Activated naive CD8-positive, alpha-beta T cell treated with anti-CD3 and anti-CD28 coated beads, Interleukin-2, amount 10 ng/mL, durations not matched to agents 7 days and 5 days (primary cell): ENCODE results near the gene GPR21. TPM values are rescaled to one million over a fixed set of nuclear protein-coding genes. Genes with fewer than 3 reads are reported as not detected.

Source experiments
- ATAC-seq: fragments of 150-1000 bp; cut with Tn5 transposase; one replicate; pipeline ENCODE4 v1.10.0; 2021; ENCODE audit warnings: low read depth, moderate library complexity
- POLR2A ChIA-PET: fragments of 350-600 bp; sonication (Branson Sonifier 250); formaldehyde crosslinking; loops from one replicate; lab custom pipeline; 2021; ENCODE audit warnings: antibody characterized with exemption; lab: Charles Lee
- DNase-seq: peaks from one replicate; pipeline ENCODE4 v3.0.0; 2021
- H3K27ac Mint-ChIP-seq: one replicate; pipeline ENCODE4 v1.8.0; 2022; ENCODE audit warnings: mild to moderate bottlenecking, mixed read lengths
- H3K27me3 Mint-ChIP-seq: one replicate; pipeline ENCODE4 v1.8.0; 2022; ENCODE audit warnings: mild to moderate bottlenecking, moderate library complexity, mixed read lengths
- H3K36me3 Mint-ChIP-seq: one replicate; pipeline ENCODE4 v1.8.0; 2021; ENCODE audit warnings: mild to moderate bottlenecking, mixed read lengths
- H3K4me1 Mint-ChIP-seq: one replicate; pipeline ENCODE4 v1.8.0; 2021; ENCODE audit warnings: mixed read lengths
- H3K4me3 Mint-ChIP-seq: one replicate; pipeline ENCODE4 v1.8.0; 2022; ENCODE audit warnings: mild to moderate bottlenecking, moderate library complexity, mixed read lengths
- H3K9me3 Mint-ChIP-seq: one replicate; pipeline ENCODE4 v1.8.0; 2021; ENCODE audit warnings: mixed read lengths
- total RNA-seq, 2 experiments: library from RNA; stranded (reverse); gene quantifications; one replicate each; pipeline ENCODE4 v1.2.3, GENCODE V29; 2021

GPR21 gene
- total RNA-seq, 2 experiments from 2014 or later, result 0.40 to 1.2 TPM

DNA sequence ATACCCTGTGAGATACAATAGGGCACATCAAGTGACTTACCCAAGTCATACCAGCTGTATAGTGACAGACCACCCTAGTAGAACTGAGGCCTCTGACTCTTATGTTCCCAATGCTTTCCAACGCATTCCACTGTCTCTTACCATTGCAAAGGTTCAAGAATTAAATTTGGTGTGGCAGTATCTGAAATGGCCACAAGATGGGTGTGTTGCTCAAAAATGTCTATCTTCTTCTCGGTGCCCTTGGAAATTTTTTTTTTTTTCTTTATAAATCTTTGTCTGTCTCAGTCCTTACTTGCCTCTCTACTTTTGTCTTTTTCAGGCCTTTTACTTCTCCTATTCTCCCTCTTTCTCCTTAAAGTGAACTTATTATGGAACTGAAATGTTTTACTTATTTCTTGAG lies 48.4 kb downstream of the GPR21 start:
- Mint-ChIP-seq H3K27me3 (no peaks in the 10 kb centered on the region), H3K36me3 (peaks cover 8% of the 10 kb centered on the region), H3K27ac (no peak overlapping the region), H3K4me1 (peaks cover 3% of the 10 kb centered on the region), H3K4me3 (no peak overlapping the region), H3K9me3 (no peaks in the 10 kb centered on the region)
- peak; percentile 45 for ATAC-seq
- DNase-seq, result no peak
- POLR2A ChIA-PET, result no interaction called here

GRCh38 chr9:123083680-123084079 lies 50.2 kb downstream of the GPR21 start:
- Mint-ChIP-seq H3K4me1 (peaks cover 3% of the 10 kb centered on the region), H3K36me3 (peaks cover 7% of the 10 kb centered on the region), H3K27ac (no peak overlapping the region), H3K9me3 (no peaks in the 10 kb centered on the region), H3K27me3 (no peaks in the 10 kb centered on the region), H3K4me3 (no peak overlapping the region)
- DNase-seq (no peak), ATAC-seq (no peak)
- POLR2A ChIA-PET, result no interaction called here

GRCh38 chr9:123084256-123084655 lies 50.8 kb downstream of the GPR21 start:
- POLR2A ChIA-PET, result no interaction called here
- Mint-ChIP-seq H3K27ac (no peak overlapping the region), H3K9me3 (no peaks in the 10 kb centered on the region), H3K36me3 (peaks cover 6% of the 10 kb centered on the region), H3K4me3 (no peak overlapping the region), H3K4me1 (peaks cover 3% of the 10 kb centered on the region), H3K27me3 (no peaks in the 10 kb centered on the region)
- DNase-seq (no peak), ATAC-seq (no peak)

Other genes starting within 250 kb of the GPR21 start
- not detected for gene OR5C1, start 244.7 kb upstream of the GPR21 start, total RNA-seq
- not detected for gene OR1K1, start 233.5 kb upstream of the GPR21 start, total RNA-seq
- 10 to 100 TPM; 24.3 to 26.6 TPM for gene PDCL, start 205.1 kb upstream of the GPR21 start, total RNA-seq
- gene RC3H2, start 128.3 kb upstream of the GPR21 start, total RNA-seq, result 10 to 100 TPM; 52.6 to 55.0 TPM
- 10 to 100 TPM; 13.0 to 13.6 TPM for gene ZBTB6, start 120.3 kb upstream of the GPR21 start, total RNA-seq
- 10 to 100 TPM in 1 of 2 experiments, 1 to 10 TPM in 1; 8.3 to 11.2 TPM for gene ZBTB26, start 102.2 kb upstream of the GPR21 start, total RNA-seq
- 10 to 100 TPM; 25.5 to 27.7 TPM for gene RABGAP1, start 92.6 kb upstream of the GPR21 start, total RNA-seq
- 10 to 100 TPM; 30.3 to 31.0 TPM for gene STRBP, start 234.9 kb downstream of the GPR21 start, total RNA-seq